Ovary (tissue), 9 donors: Measurements from ENCODE around the gene DAZL. TPM values are rescaled to one million over a fixed set of nuclear protein-coding genes. Genes with fewer than 3 reads are reported as not detected.

Experiments used
- DNase-seq, 5 donors: peaks; one replicate each; pipeline ENCODE4 v3.0.0-alpha.2; 2019 to 2020
- H3K27ac ChIP-seq, 2 donors: fragments of 200-600 bp; one replicate each; pipeline versions ENCODE4 v1.5.1 to v1.8.0; 2019 to 2022
- H3K27me3 ChIP-seq: fragments of 200-600 bp; one replicate; pipeline ENCODE4 v1.8.0; 2022
- H3K36me3 ChIP-seq: fragments of 200-600 bp; sonication (generic); one replicate; pipeline ENCODE4 v1.5.1; 2019
- H3K4me1 ChIP-seq: one replicate; pipeline ENCODE4 v1.8.1; 2013; ENCODE audit warnings: mild to moderate bottlenecking, moderate library complexity; ENCODE audit not compliant: insufficient read depth
- H3K4me3 ChIP-seq: fragments of 200-600 bp; sonication (generic); one replicate; pipeline ENCODE4 v1.5.1; 2017
- H3K9me3 ChIP-seq, 2 donors: fragments of 200-600 bp in 1 of 2; sonication (generic) in 1 of 2; one replicate each; pipeline versions ENCODE4 v1.5.1 to v1.8.1; 2013 to 2019; ENCODE audit warnings: mild to moderate bottlenecking in 1 of 2, moderate library complexity in 1 of 2
- EP300 ChIP-seq: sonication (generic); formaldehyde crosslinking; IDR thresholded peaks from one replicate; pipeline ENCODE4 v1.6.1; 2017; ENCODE audit warnings: antibody characterized with exemption
- POLR2A ChIP-seq: fragments of 450-650 bp; IDR thresholded peaks from one replicate; pipeline ENCODE4 v1.6.1; 2017; ENCODE audit warnings: antibody characterized with exemption, mild to moderate bottlenecking, moderate library complexity
- WGBS, 3 donors: extraction: QIAGEN DNeasy Blood & Tissue Kit in 1 of 3; methylation state at CpG; one replicate each; pipeline versions ENCODE4 v1.1.5 to v1.1.7; 2013 to 2017; 5-methylcytosine and 5-hydroxymethylcytosine counted together
- intact Hi-C, 4 donors: fragments of 100-400 bp; cut with DNase I; formaldehyde crosslinking; loops; one replicate each; pipeline versions ENCODE4 v1.11.0 to v1.15.1; 2022 to 2023
- polyA plus RNA-seq, 2 donors: library from polyadenylated mRNA; stranded (reverse); fragments of 200-250 nt in 1 of 2; fragments of 350-450 nt in 1 of 2; fragmentation: Illumina TruSeq in 1 of 2; extraction: RNeasy Lipid Tissue Mini Kit (QIAGEN cat#74804) in 1 of 2; gene quantifications; one replicate each; pipeline ENCODE4 v1.2.3, GENCODE V29; 2013 to 2014
- total RNA-seq, 7 donors: library from RNA; depleted of rRNA in 2 of 7; stranded (reverse); fragments of >200 nt in 2 of 7; fragmentation: NEBNext Ultra II Directional in 3 of 7; extraction: Animal tissue kit (Norgen Biotek cat#: 25700) in 3 of 7; gene quantifications; one replicate each; pipeline versions ENCODE4 v1.1.0 to v1.2.4, GENCODE V29; 2016 to 2023
- TF ChIP-seq, protein P1 (sequence below), 3 donors: fragments of 450-650 bp in 2 of 3; fragments of 200-600 bp in 1 of 3; IDR thresholded peaks; one replicate each; pipeline versions ENCODE4 v1.5.1 to v1.8.0; 2016 to 2022; ENCODE audit warnings: antibody characterized with exemption in 3 of 3, mild to moderate bottlenecking in 1 of 3
- donor health status: DM: no; HTN: no; CAD: no; lungs with moderate emphysema.
- donor health status: DM: no; HTN: no; CAD: no.
- donor health status: Bipolar disorder and iron deficiency.
- donor health status: DM: yes; HTN: yes; CAD: no.
- donor health status: DM: no; HTN: no; CAD: no.
- donor health status: DM: yes; HTN: yes; CAD: no.

DAZL gene
- total and polyA plus RNA-seq, 9 donors = 0.16 TPM; not detected in 8

DNA sequence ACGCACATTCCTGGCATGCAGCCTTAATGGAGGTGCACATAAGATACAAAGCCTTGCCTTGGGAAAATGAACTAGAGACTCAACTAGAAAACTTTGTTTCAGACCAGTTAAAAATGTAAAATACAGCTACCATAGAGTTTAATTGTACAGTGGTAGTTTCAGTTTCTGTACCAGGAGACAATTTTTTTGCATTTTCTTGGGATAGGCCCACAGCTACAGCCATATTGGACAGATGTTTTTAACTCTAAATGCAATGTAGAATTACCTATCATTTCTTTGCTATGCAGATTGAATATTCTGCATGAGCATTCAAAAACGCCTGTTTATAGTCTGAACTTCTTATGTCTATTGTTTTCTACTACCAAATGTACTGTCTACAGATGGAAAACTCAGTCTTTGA is 20.3 kb downstream of the DAZL start:
- 69 to 91% (median 72%) methylated on average over 2 of the region's 2 CpGs for WGBS, 3 donors
- Histone ChIP-seq H3K4me1 (no peaks in the 10 kb centered on the region), H3K9me3 (no peaks in the 10 kb centered on the region), H3K4me3 (no peak overlapping the region), H3K27me3 (no peaks in the 10 kb centered on the region), H3K27ac (no peak overlapping the region), H3K36me3 (no peaks in the 10 kb centered on the region)
- intact Hi-C loops = no loop called here
- TF ChIP-seq, protein P1, sequence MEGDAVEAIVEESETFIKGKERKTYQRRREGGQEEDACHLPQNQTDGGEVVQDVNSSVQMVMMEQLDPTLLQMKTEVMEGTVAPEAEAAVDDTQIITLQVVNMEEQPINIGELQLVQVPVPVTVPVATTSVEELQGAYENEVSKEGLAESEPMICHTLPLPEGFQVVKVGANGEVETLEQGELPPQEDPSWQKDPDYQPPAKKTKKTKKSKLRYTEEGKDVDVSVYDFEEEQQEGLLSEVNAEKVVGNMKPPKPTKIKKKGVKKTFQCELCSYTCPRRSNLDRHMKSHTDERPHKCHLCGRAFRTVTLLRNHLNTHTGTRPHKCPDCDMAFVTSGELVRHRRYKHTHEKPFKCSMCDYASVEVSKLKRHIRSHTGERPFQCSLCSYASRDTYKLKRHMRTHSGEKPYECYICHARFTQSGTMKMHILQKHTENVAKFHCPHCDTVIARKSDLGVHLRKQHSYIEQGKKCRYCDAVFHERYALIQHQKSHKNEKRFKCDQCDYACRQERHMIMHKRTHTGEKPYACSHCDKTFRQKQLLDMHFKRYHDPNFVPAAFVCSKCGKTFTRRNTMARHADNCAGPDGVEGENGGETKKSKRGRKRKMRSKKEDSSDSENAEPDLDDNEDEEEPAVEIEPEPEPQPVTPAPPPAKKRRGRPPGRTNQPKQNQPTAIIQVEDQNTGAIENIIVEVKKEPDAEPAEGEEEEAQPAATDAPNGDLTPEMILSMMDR (IDR thresholded peaks at IDR 0.05) = no peak
- no peak for TF ChIP-seq EP300
- no peak for TF ChIP-seq POLR2A
- no peak for DNase-seq

DNA sequence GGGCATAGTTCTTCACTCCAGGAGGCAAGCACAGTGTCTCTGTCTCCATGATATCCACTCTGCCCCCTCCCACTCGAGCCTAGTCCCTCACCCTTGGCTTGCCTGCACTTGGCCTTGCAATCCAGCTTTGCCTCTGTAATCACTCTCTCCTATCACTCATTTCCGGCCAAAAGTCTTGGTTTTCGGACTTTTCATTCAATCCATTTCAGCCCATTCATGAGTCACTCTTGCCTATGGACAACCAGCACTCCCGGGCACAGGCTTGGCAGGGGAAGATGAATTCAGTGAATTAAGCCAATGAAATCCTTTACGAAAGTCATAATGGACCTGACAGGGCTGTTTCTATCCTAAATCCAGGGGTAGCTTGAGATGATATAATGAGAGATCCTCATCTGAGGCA is 21.7 kb downstream of the DAZL start:
- no peaks in the 10 kb centered on the region for H3K36me3 ChIP-seq
- WGBS, 3 donors = 77 to 94% (median 85%) methylated on average over 5 of the region's 5 CpGs
- H3K27me3 ChIP-seq = no peaks in the 10 kb centered on the region
- no peaks in the 10 kb centered on the region for H3K9me3 ChIP-seq
- no peak overlapping the region for H3K27ac ChIP-seq
- intact Hi-C loops = no loop called here
- DNase-seq = no peak
- TF ChIP-seq, protein P1 (IDR thresholded peaks at IDR 0.05) = no peak
- TF ChIP-seq EP300 = no peak
- TF ChIP-seq POLR2A = no peak
- H3K4me1 ChIP-seq = no peaks in the 10 kb centered on the region
- no peak overlapping the region for H3K4me3 ChIP-seq

DNA sequence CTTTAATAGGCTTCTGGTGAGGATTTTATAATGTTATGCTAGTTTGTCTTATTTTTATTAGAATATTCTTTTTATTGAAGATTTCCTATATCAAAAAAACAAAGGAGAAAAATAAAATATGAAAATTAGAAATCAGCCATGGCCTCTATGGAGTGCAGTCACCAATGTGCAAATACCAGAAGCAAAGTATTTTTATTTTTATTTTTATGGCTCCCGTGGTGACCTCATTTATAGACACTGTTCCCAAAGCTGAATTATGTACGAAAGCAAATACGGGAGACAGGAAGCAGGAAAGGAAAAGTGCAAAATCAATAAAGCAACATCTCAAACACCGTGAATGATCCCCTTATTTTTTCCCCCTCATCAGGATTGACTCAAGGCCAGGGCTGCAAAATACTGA is 35.1 kb downstream of the DAZL start:
- H3K4me3 ChIP-seq = no peak overlapping the region
- TF ChIP-seq, protein P1 (IDR thresholded peaks at IDR 0.05) = no peak
- TF ChIP-seq POLR2A (no peak), EP300 (no peak)
- H3K27me3 ChIP-seq = no peaks in the 10 kb centered on the region
- no peaks in the 10 kb centered on the region for H3K9me3 ChIP-seq
- no peaks in the 10 kb centered on the region for H3K4me1 ChIP-seq
- no peak for DNase-seq
- intact Hi-C loops = no loop called here
- no peak overlapping the region for H3K27ac ChIP-seq
- H3K36me3 ChIP-seq = no peaks in the 10 kb centered on the region
- WGBS, 3 donors = 76 to 83% (median 80%) methylated on average over 4 of the region's 4 CpGs

DNA sequence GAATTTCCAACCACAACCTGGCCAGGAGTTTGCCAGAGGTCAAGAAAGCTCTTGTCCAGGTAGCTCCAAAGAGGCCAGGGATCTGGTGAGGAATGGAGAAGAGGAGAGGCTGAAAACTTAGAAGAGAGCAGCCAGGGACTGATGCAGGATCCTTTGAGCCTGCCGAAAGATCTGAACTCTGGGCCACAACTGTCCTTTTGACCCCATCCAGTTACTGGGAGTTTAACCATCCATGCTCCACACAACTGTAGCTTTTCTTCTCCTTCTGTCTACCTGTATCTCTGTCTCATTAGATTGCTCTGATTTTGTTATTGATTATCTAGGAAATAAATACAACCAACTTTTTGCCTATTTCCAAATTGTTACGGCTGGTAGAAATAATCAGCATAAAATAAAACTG is 36.7 kb downstream of the DAZL start:
- TF ChIP-seq POLR2A (no peak), EP300 (no peak)
- TF ChIP-seq, protein P1 (IDR thresholded peaks at IDR 0.05) = no peak
- Histone ChIP-seq H3K4me3 (no peak overlapping the region), H3K27ac (no peak overlapping the region), H3K4me1 (no peaks in the 10 kb centered on the region), H3K9me3 (no peaks in the 10 kb centered on the region), H3K27me3 (no peaks in the 10 kb centered on the region), H3K36me3 (no peaks in the 10 kb centered on the region)
- WGBS, 3 donors = 81 to 88% (median 87%) methylated on average over 2 of the region's 2 CpGs
- intact Hi-C loops = no loop called here
- no peak for DNase-seq

DNA sequence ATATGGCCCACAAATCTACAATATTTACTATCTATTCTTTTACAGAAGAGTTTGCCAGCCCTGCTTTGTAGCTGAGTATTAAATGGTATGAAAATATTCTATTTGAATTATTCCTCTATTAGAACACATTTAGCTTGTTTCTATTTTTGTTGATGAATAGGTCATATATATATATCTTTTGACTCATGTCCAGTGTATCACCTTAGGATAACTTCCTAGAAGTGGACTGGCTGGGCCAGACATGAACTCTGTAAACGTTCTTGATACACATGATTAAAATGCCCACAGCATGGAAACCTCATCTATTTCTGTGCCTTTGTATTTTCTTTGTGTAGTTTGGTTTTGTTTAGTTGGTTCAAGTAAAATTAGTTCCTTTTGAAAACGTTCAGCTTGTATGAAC is 37.1 kb downstream of the DAZL start:
- intact Hi-C loops = no loop called here
- Histone ChIP-seq H3K27me3 (no peaks in the 10 kb centered on the region), H3K4me1 (no peaks in the 10 kb centered on the region)

More for the DNA sequence above, 37.1 kb downstream of the DAZL start:
- 35 to 49% (median 38%) methylated on average over 2 of the region's 2 CpGs for WGBS, 3 donors
- Histone ChIP-seq H3K36me3 (no peaks in the 10 kb centered on the region), H3K27ac (no peak overlapping the region), H3K9me3 (no peaks in the 10 kb centered on the region), H3K4me3 (no peak overlapping the region)
- DNase-seq = no peak
- TF ChIP-seq, protein P1 (IDR thresholded peaks at IDR 0.05) = no peak
- TF ChIP-seq EP300 (no peak), POLR2A (no peak)
